ENCODE measurements around the gene FAM9A. TPM values are rescaled to one million over a fixed set of nuclear protein-coding genes. Genes with fewer than 3 reads are reported as not detected.

FAM9A gene
- total RNA-seq, 3 donors from 2014 or later, result not detected

- no peaks in the 10 kb centered on the region for H3K9me3 ChIP-seq
- H3K4me1 ChIP-seq (ENCODE audit: low read depth), result no peaks in the 10 kb centered on the region
- DNase-seq (no peak), ATAC-seq (no peak)
- intact Hi-C loops (cut with DNase I, micrococcal nuclease), result no loop called here
- TF ChIP-seq, protein P1, sequence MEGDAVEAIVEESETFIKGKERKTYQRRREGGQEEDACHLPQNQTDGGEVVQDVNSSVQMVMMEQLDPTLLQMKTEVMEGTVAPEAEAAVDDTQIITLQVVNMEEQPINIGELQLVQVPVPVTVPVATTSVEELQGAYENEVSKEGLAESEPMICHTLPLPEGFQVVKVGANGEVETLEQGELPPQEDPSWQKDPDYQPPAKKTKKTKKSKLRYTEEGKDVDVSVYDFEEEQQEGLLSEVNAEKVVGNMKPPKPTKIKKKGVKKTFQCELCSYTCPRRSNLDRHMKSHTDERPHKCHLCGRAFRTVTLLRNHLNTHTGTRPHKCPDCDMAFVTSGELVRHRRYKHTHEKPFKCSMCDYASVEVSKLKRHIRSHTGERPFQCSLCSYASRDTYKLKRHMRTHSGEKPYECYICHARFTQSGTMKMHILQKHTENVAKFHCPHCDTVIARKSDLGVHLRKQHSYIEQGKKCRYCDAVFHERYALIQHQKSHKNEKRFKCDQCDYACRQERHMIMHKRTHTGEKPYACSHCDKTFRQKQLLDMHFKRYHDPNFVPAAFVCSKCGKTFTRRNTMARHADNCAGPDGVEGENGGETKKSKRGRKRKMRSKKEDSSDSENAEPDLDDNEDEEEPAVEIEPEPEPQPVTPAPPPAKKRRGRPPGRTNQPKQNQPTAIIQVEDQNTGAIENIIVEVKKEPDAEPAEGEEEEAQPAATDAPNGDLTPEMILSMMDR (IDR thresholded peaks at IDR 0.05), result no peak
- H3K36me3 ChIP-seq (ENCODE audit: low read depth), result no peaks in the 10 kb centered on the region
- no peak overlapping the region for H3K4me3 ChIP-seq
Observed at GRCh38 chrX:8834392-8834791, 33.2 kb upstream of the FAM9A start.

DNA sequence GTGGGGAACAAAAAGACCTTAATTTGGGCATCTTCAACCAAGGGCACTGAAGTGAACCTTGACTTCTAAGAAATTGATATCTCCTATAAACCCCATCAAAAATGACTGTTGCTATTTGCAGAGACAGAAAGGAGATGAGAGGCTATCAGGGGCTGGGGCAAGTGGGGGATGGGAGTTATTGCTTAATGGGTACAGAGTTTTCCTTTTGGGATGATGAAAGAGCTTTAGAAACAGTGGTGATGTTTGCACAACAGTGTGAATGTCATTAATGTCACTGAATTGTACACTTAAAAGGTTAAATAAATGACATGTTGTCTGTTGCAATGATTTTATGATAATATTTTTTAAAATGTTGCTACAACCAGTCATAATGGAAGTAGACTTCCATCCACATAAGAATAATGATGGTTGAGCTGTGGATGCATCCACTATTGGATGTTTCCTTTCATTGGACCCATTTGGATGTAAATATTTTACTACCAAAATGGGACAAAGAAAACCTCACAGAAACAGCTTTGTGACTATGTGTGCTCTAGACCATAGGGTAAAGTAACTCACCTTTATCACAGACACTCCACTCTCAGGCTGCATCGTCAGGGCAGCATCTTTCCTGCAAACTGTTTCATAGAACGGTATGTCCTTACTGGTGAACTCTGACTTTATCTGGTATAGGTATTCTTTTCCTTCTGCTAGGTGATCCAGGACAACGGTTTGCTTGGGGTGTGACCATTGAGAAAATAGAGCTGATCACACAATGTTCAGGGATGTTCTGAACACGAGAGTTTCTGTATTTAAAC lies 31.6 kb upstream of the FAM9A start:
- intact Hi-C loops (cut with DNase I, micrococcal nuclease), result no loop called here
- no peaks in the 10 kb centered on the region for H3K9me3 ChIP-seq
- ATAC-seq (no peak), DNase-seq (no peak)
- no peaks in the 10 kb centered on the region for H3K36me3 ChIP-seq (ENCODE audit: low read depth)
- H3K4me1 ChIP-seq (ENCODE audit: low read depth), result no peaks in the 10 kb centered on the region
- no peak overlapping the region for H3K4me3 ChIP-seq
- TF ChIP-seq, protein P1 (IDR thresholded peaks at IDR 0.05), result no peak

GRCh38 chrX:8823698-8824097 lies 22.5 kb upstream of the FAM9A start:
- Histone ChIP-seq H3K4me3 (no peak overlapping the region), H3K4me1 (ENCODE audit: low read depth) (no peaks in the 10 kb centered on the region), H3K36me3 (ENCODE audit: low read depth) (no peaks in the 10 kb centered on the region), H3K9me3 (no peaks in the 10 kb centered on the region)
- intact Hi-C loops (cut with DNase I, micrococcal nuclease), result no loop called here
- DNase-seq (no peak), ATAC-seq (no peak)
- TF ChIP-seq, protein P1 (IDR thresholded peaks at IDR 0.05), result no peak

- intact Hi-C loops (cut with DNase I, micrococcal nuclease), result no loop called here
- Histone ChIP-seq H3K4me3 (no peak overlapping the region), H3K9me3 (no peaks in the 10 kb centered on the region), H3K36me3 (ENCODE audit: low read depth) (no peaks in the 10 kb centered on the region), H3K4me1 (ENCODE audit: low read depth) (no peaks in the 10 kb centered on the region)
- no peak for ATAC-seq
- TF ChIP-seq, protein P1 (IDR thresholded peaks at IDR 0.05), result no peak
- no peak for DNase-seq
Observed at GRCh38 chrX:8822002-8822401, 20.8 kb upstream of the FAM9A start.

GRCh38 chrX:8820910-8821527 lies 19.8 kb upstream of the FAM9A start:
- intact Hi-C loops (cut with DNase I, micrococcal nuclease), result no loop called here
- Histone ChIP-seq H3K9me3 (no peaks in the 10 kb centered on the region), H3K4me3 (no peak overlapping the region), H3K4me1 (ENCODE audit: low read depth) (no peaks in the 10 kb centered on the region), H3K36me3 (ENCODE audit: low read depth) (no peaks in the 10 kb centered on the region)
- DNase-seq (no peak), ATAC-seq (no peak)
- TF ChIP-seq, protein P1 (IDR thresholded peaks at IDR 0.05), result no peak
